Type B pancreatic cell (in vitro differentiated cells): ENCODE measurements around the gene ATP23. TPM values are rescaled to one million over a fixed set of nuclear protein-coding genes. Genes with fewer than 3 reads are reported as not detected.

Experiments used
- total RNA-seq: library from RNA; stranded (reverse); gene quantifications from 2 replicates; pipeline ENCODE4 v1.2.1, GENCODE V29; 2021; ENCODE audit warnings: low replicate concordance

The ATP23 gene
- total RNA-seq, 1 donor from 2014 or later, result 9.7 TPM

Other genes starting within 250 kb of the ATP23 start
- gene OS9, start 247.4 kb upstream of the ATP23 start, total RNA-seq, result 222 and 236 TPM in 2 replicates
- 0.33 and 4.1 TPM in 2 replicates for gene AGAP2, start 202.8 kb upstream of the ATP23 start, total RNA-seq
- gene TSPAN31, start 196.5 kb upstream of the ATP23 start, total RNA-seq, result 34.8 and 40.8 TPM in 2 replicates
- gene CDK4, start 189.3 kb upstream of the ATP23 start, total RNA-seq, result 124 and 193 TPM in 2 replicates
- 15.0 and 20.1 TPM in 2 replicates for gene MARCHF9, start 186.5 kb upstream of the ATP23 start, total RNA-seq
- gene CYP27B1, start 174.5 kb upstream of the ATP23 start, total RNA-seq, result 1.4 and 2.2 TPM in 2 replicates
- 29.3 and 31.1 TPM in 2 replicates for gene METTL1, start 169.5 kb upstream of the ATP23 start, total RNA-seq
- 5.1 and 6.0 TPM in 2 replicates for gene EEF1AKMT3, start 169.0 kb upstream of the ATP23 start, total RNA-seq
- 30.4 and 33.0 TPM in 2 replicates for gene TSFM, start 158.8 kb upstream of the ATP23 start, total RNA-seq
- gene AVIL, start 122.8 kb upstream of the ATP23 start, total RNA-seq, result 4.9 and 6.6 TPM in 2 replicates
- gene CTDSP2, start 94.8 kb upstream of the ATP23 start, total RNA-seq, result 135 and 183 TPM in 2 replicates